K562 (cell line): Measurements from ENCODE around the gene LDB1. TPM values are rescaled to one million over a fixed set of nuclear protein-coding genes. Genes with fewer than 3 reads are reported as not detected.

Experiments
- HNRNPLL ChIP-seq: fragments of 200-400 bp; formaldehyde crosslinking; IDR thresholded peaks from 2 replicates; pipeline ENCODE4 v1.6.1; 2017; ENCODE audit warnings: low read length, low read depth, mild to moderate bottlenecking; ENCODE audit not compliant: poor library complexity, severe bottlenecking
- RBM15 ChIP-seq: fragments of 200-400 bp; formaldehyde crosslinking; IDR thresholded peaks from 2 replicates; pipeline ENCODE4 v1.6.1; 2018; ENCODE audit warnings: mild to moderate bottlenecking, low read length, moderate library complexity; ENCODE audit not compliant: insufficient read depth
- ZC3H4 ChIP-seq: sonication (generic); formaldehyde crosslinking; IDR thresholded peaks from 2 replicates; pipeline ENCODE4 v1.9.0; 2021; ENCODE audit warnings: missing genetic modification reagents, borderline replicate concordance
- polyA plus RNA-seq, 8 experiments: library from polyadenylated mRNA; depleted of rRNA in 4 of 8; stranded (reverse) in 5 of 8; unstranded in 3 of 8; fragments of >200 nt; fragmentation: Nextera tagmentation in 2 of 8; fragmentation: Illumina TruSeq in 1 of 8; extraction: Ambion mirVana in 2 of 8; extraction: Trizol in 1 of 8; gene quantifications; 2 replicates each; pipeline versions ENCODE4 v1.2.1 to v1.2.3, GENCODE V29; 2011 to 2014; ENCODE audit warnings: inconsistent platforms in 1 of 8, missing spikeins in 1 of 8
- total RNA-seq, 7 experiments: library from RNA; depleted of rRNA in 6 of 7; stranded (reverse); fragments of >200 nt in 6 of 7; fragmentation: Illumina TruSeq in 2 of 7; extraction: Trizol in 2 of 7; gene quantifications; 2 replicates each; pipeline versions ENCODE4 v1.2.1 to v1.2.3, GENCODE V29; 2011 to 2021; ENCODE audit warnings: low replicate concordance in 1 of 7
- TF ChIP-seq, protein P1 (sequence below), 2 experiments: fragments of 450-650 bp in 1 of 2; sonication (generic) in 1 of 2; formaldehyde crosslinking in 1 of 2; IDR thresholded peaks; 2 replicates each; pipeline versions ENCODE4 v1.7.1 to v1.9.0; 2016 to 2022; ENCODE audit warnings: inconsistent platforms in 1 of 2, mild to moderate bottlenecking in 1 of 2, missing genetic modification reagents in 1 of 2
- TF ChIP-seq, protein P2 (sequence below): fragments of 450-650 bp; IDR thresholded peaks from 2 replicates; pipeline ENCODE4 v1.7.0; 2016; ENCODE audit warnings: borderline replicate concordance
- TF ChIP-seq, protein P3 (sequence below): fragments of 250-450 bp; sonication (Bioruptor Pico); IDR thresholded peaks from 2 replicates; pipeline ENCODE4 v1.5.0; 2021; ENCODE audit warnings: mild to moderate bottlenecking, borderline replicate concordance
- TF ChIP-seq, protein P4 (sequence below), 3 experiments: fragments of 200-800 bp in 1 of 3; fragments of 250-450 bp in 1 of 3; fragments of 450-650 bp in 1 of 3; sonication (Bioruptor Pico) in 1 of 3; sonication (Bioruptor generic) in 1 of 3; formaldehyde crosslinking in 1 of 3; IDR thresholded peaks; 2 replicates each; pipeline versions ENCODE4 v1.6.1 to v1.8.0; 2016 to 2022; ENCODE audit warnings: mild to moderate bottlenecking in 2 of 3, missing genetic modification characterization in 2 of 3, missing compliant biosample characterization in 1 of 3, moderate library complexity in 1 of 3

The LDB1 gene
- total and polyA plus RNA-seq, 9 of the 15 experiments (the other 6 are each of a cell fraction or from before 2014, with no cell fraction given) = 1.9 to 137 (median 105) TPM

DNA sequence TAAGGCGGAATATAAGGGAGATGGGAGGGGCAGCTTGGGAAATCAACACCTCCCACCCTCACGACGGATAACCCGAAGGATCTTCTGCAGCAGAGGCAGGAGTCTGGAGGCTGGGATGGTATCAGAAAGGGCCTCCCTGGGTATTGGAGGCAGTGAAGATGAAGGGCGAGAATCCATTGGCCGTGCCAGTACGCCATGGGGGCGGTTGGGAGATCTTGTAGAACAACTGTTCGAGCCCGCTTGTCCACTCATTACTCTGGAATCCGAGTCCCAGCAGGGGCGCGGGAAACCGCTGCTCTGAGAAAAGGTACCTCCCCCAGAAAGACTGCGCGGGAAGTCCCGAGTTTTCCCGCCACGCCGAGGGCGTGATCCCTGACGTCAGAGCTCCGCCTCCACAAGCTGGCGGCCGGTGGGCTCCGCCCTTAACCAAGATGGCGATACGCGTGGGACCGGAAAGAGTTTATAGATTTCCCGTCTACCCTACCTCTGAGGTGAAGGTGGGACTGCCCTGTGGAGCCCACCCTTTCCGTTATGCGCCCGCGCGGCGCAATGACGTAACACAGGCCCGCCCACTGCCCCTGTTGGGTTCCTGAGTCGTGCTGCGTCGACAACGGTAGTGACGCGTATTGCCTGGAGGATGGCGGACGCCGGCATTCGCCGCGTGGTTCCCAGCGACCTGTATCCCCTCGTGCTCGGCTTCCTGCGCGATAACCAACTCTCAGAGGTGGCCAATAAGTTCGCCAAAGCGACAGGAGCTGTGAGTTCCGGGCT, 31.8 kb upstream of the LDB1 start, which contains the start of gene NOLC1 (continued):
- TF ChIP-seq, protein P1, sequence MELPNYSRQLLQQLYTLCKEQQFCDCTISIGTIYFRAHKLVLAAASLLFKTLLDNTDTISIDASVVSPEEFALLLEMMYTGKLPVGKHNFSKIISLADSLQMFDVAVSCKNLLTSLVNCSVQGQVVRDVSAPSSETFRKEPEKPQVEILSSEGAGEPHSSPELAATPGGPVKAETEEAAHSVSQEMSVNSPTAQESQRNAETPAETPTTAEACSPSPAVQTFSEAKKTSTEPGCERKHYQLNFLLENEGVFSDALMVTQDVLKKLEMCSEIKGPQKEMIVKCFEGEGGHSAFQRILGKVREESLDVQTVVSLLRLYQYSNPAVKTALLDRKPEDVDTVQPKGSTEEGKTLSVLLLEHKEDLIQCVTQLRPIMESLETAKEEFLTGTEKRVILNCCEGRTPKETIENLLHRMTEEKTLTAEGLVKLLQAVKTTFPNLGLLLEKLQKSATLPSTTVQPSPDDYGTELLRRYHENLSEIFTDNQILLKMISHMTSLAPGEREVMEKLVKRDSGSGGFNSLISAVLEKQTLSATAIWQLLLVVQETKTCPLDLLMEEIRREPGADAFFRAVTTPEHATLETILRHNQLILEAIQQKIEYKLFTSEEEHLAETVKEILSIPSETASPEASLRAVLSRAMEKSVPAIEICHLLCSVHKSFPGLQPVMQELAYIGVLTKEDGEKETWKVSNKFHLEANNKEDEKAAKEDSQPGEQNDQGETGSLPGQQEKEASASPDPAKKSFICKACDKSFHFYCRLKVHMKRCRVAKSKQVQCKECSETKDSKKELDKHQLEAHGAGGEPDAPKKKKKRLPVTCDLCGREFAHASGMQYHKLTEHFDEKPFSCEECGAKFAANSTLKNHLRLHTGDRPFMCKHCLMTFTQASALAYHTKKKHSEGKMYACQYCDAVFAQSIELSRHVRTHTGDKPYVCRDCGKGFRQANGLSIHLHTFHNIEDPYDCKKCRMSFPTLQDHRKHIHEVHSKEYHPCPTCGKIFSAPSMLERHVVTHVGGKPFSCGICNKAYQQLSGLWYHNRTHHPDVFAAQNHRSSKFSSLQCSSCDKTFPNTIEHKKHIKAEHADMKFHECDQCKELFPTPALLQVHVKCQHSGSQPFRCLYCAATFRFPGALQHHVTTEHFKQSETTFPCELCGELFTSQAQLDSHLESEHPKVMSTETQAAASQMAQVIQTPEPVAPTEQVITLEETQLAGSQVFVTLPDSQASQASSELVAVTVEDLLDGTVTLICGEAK (IDR thresholded peaks at IDR 0.05) = peak; percentile 92
- TF ChIP-seq, protein P1 (CRISPR knock-in tag; IDR thresholded peaks at IDR 0.05) = no peak
- TF ChIP-seq, protein P2, sequence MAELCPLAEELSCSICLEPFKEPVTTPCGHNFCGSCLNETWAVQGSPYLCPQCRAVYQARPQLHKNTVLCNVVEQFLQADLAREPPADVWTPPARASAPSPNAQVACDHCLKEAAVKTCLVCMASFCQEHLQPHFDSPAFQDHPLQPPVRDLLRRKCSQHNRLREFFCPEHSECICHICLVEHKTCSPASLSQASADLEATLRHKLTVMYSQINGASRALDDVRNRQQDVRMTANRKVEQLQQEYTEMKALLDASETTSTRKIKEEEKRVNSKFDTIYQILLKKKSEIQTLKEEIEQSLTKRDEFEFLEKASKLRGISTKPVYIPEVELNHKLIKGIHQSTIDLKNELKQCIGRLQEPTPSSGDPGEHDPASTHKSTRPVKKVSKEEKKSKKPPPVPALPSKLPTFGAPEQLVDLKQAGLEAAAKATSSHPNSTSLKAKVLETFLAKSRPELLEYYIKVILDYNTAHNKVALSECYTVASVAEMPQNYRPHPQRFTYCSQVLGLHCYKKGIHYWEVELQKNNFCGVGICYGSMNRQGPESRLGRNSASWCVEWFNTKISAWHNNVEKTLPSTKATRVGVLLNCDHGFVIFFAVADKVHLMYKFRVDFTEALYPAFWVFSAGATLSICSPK = no peak
- TF ChIP-seq RBM15 (no peak), HNRNPLL (peak; percentile 85), ZC3H4 (no peak)
- TF ChIP-seq, protein P3, sequence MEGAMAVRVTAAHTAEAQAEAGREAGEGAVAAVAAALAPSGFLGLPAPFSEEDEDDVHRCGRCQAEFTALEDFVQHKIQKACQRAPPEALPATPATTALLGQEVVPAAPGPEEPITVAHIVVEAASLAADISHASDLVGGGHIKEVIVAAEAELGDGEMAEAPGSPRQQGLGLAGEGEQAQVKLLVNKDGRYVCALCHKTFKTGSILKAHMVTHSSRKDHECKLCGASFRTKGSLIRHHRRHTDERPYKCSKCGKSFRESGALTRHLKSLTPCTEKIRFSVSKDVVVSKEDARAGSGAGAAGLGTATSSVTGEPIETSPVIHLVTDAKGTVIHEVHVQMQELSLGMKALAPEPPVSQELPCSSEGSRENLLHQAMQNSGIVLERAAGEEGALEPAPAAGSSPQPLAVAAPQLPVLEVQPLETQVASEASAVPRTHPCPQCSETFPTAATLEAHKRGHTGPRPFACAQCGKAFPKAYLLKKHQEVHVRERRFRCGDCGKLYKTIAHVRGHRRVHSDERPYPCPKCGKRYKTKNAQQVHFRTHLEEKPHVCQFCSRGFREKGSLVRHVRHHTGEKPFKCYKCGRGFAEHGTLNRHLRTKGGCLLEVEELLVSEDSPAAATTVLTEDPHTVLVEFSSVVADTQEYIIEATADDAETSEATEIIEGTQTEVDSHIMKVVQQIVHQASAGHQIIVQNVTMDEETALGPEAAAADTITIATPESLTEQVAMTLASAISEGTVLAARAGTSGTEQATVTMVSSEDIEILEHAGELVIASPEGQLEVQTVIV (CRISPR knock-in tag) = no peak
- TF ChIP-seq, protein P4, sequence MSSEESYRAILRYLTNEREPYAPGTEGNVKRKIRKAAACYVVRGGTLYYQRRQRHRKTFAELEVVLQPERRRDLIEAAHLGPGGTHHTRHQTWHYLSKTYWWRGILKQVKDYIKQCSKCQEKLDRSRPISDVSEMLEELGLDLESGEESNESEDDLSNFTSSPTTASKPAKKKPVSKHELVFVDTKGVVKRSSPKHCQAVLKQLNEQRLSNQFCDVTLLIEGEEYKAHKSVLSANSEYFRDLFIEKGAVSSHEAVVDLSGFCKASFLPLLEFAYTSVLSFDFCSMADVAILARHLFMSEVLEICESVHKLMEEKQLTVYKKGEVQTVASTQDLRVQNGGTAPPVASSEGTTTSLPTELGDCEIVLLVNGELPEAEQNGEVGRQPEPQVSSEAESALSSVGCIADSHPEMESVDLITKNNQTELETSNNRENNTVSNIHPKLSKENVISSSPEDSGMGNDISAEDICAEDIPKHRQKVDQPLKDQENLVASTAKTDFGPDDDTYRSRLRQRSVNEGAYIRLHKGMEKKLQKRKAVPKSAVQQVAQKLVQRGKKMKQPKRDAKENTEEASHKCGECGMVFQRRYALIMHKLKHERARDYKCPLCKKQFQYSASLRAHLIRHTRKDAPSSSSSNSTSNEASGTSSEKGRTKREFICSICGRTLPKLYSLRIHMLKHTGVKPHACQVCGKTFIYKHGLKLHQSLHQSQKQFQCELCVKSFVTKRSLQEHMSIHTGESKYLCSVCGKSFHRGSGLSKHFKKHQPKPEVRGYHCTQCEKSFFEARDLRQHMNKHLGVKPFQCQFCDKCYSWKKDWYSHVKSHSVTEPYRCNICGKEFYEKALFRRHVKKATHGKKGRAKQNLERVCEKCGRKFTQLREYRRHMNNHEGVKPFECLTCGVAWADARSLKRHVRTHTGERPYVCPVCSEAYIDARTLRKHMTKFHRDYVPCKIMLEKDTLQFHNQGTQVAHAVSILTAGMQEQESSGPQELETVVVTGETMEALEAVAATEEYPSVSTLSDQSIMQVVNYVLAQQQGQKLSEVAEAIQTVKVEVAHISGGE (CRISPR knock-in tag; IDR thresholded peaks at IDR 0.05) = peak in 1 of 3 experiments; percentile 88; a peak in 2 of 6 replicates
